Measurements from ENCODE around the gene MYG1.

GRCh38 chr12:53332744-53333143 is 33.2 kb downstream of the MYG1 start:
- no peak for TF ChIP-seq POLR2A (IDR thresholded peaks at IDR 0.05; ENCODE audit: low read depth)
- TF ChIP-seq CTCF (IDR thresholded peaks at IDR 0.05), result no peak
- no peak for TF ChIP-seq POLR2AphosphoS5 (IDR thresholded peaks at IDR 0.05)
- no peak for TF ChIP-seq EP300 (IDR thresholded peaks at IDR 0.05)
